ENCODE data around the gene MESD. TPM values are rescaled to one million over a fixed set of nuclear protein-coding genes. Genes with fewer than 3 reads are reported as not detected.
A peak's percentile ranks its signal among the peaks of the same experiment; 100 is the strongest.

Gene MESD
- total RNA-seq, 1 experiment from 2014 or later, result 30.2 TPM

GRCh38 chr15:80931191-80931590 is 58.4 kb downstream of the MESD start:
- no peak overlapping the region for H3K27ac Mint-ChIP-seq (ENCODE audit: low read depth, unreplicated experiment)
- H3K4me3 Mint-ChIP-seq (ENCODE audit: unreplicated experiment), result no peak overlapping the region
- intact Hi-C loops (cut with micrococcal nuclease), result no loop called here
- no peaks in the 10 kb centered on the region for H3K36me3 Mint-ChIP-seq (ENCODE audit: insufficient read depth, unreplicated experiment)
- no TSS peak for BruUV-seq (replicated peaks)
- no peak for TF ChIP-seq CTCF (IDR thresholded peaks at IDR 0.05; ENCODE audit: unreplicated experiment)
- H3K27me3 Mint-ChIP-seq (ENCODE audit: insufficient read depth, unreplicated experiment), result no peaks in the 10 kb centered on the region
- H3K9me3 Mint-ChIP-seq (ENCODE audit: unreplicated experiment), result no peaks in the 10 kb centered on the region
- ChIA-PET POLR2A (no interaction called here), CTCF (no interaction called here)
- DNase-seq (ENCODE audit: unreplicated experiment), result no peak
- peaks cover 29% of the 10 kb centered on the region for H3K4me1 Mint-ChIP-seq (ENCODE audit: insufficient read depth, unreplicated experiment)

GRCh38 chr15:80929689-80930088 is 59.9 kb downstream of the MESD start:
- peak; percentile 30 for DNase-seq (ENCODE audit: unreplicated experiment)
- ChIA-PET POLR2A (no interaction called here), CTCF (interaction anchor here (0.6 to 1.6 kb wide), 2 partner anchors 150 to 365 kb away, joined by 3 to 5 read pairs; partner anchors contain the start of gene CEMIP)
- H3K36me3 Mint-ChIP-seq (ENCODE audit: insufficient read depth, unreplicated experiment), result peaks cover 2% of the 10 kb centered on the region
- H3K27me3 Mint-ChIP-seq (ENCODE audit: insufficient read depth, unreplicated experiment), result no peaks in the 10 kb centered on the region
- no peak overlapping the region for H3K4me3 Mint-ChIP-seq (ENCODE audit: unreplicated experiment)
- BruUV-seq (replicated peaks), result no TSS peak
- intact Hi-C loops (cut with micrococcal nuclease), result no loop called here
- H3K4me1 Mint-ChIP-seq (ENCODE audit: insufficient read depth, unreplicated experiment), result peaks cover 28% of the 10 kb centered on the region
- TF ChIP-seq CTCF (IDR thresholded peaks at IDR 0.05; ENCODE audit: unreplicated experiment), result no peak
- peak overlapping the region; percentile 8 for H3K27ac Mint-ChIP-seq (ENCODE audit: low read depth, unreplicated experiment)
- H3K9me3 Mint-ChIP-seq (ENCODE audit: unreplicated experiment), result no peaks in the 10 kb centered on the region

- H3K4me1 Mint-ChIP-seq (ENCODE audit: insufficient read depth, unreplicated experiment), result peaks cover 23% of the 10 kb centered on the region
- peak; percentile 79 for DNase-seq (ENCODE audit: unreplicated experiment)
- intact Hi-C loops (cut with micrococcal nuclease), result no loop called here
- H3K36me3 Mint-ChIP-seq (ENCODE audit: insufficient read depth, unreplicated experiment), result peaks cover 5% of the 10 kb centered on the region
- TF ChIP-seq CTCF (IDR thresholded peaks at IDR 0.05; ENCODE audit: unreplicated experiment), result no peak
- ChIA-PET CTCF (interaction anchor here (0.6 to 1.6 kb wide), 2 partner anchors 150 to 365 kb away, joined by 3 to 5 read pairs; partner anchors contain the start of gene CEMIP), POLR2A (no interaction called here)
- H3K9me3 Mint-ChIP-seq (ENCODE audit: unreplicated experiment), result no peaks in the 10 kb centered on the region
- H3K27me3 Mint-ChIP-seq (ENCODE audit: insufficient read depth, unreplicated experiment), result no peaks in the 10 kb centered on the region
- no TSS peak for BruUV-seq (replicated peaks)
- no peak overlapping the region for H3K4me3 Mint-ChIP-seq (ENCODE audit: unreplicated experiment)
- peak overlapping the region; percentile 8 for H3K27ac Mint-ChIP-seq (ENCODE audit: low read depth, unreplicated experiment)
Measured at GRCh38 chr15:80929225-80929624, 60.4 kb downstream of the MESD start.

- Mint-ChIP-seq H3K4me1 (ENCODE audit: insufficient read depth, unreplicated experiment) (peaks cover 22% of the 10 kb centered on the region), H3K27me3 (ENCODE audit: insufficient read depth, unreplicated experiment) (no peaks in the 10 kb centered on the region), H3K36me3 (ENCODE audit: insufficient read depth, unreplicated experiment) (peaks cover 5% of the 10 kb centered on the region), H3K27ac (ENCODE audit: low read depth, unreplicated experiment) (no peak overlapping the region), H3K4me3 (ENCODE audit: unreplicated experiment) (no peak overlapping the region), H3K9me3 (ENCODE audit: unreplicated experiment) (no peaks in the 10 kb centered on the region)
- ChIA-PET POLR2A (no interaction called here), CTCF (no interaction called here)
- BruUV-seq (replicated peaks), result no TSS peak
- TF ChIP-seq CTCF (IDR thresholded peaks at IDR 0.05; ENCODE audit: unreplicated experiment), result no peak
- intact Hi-C loops (cut with micrococcal nuclease), result no loop called here
- peak; percentile 17 for DNase-seq (ENCODE audit: unreplicated experiment)
Measured at GRCh38 chr15:80926126-80926525, 63.5 kb downstream of the MESD start.
